HepG2 (cell line): Measurements from ENCODE around the gene JTB. TPM values are rescaled to one million over a fixed set of nuclear protein-coding genes. Genes with fewer than 3 reads are reported as not detected.
A peak's percentile ranks its signal among the peaks of the same experiment; 100 is the strongest.

ENCODE experiments used
- MEF2D ChIP-seq: sonication (generic); formaldehyde crosslinking; IDR thresholded peaks from 2 replicates; pipeline ENCODE4 v1.5.1; 2020; ENCODE audit warnings: mild to moderate bottlenecking, missing genetic modification reagents
- NFYC ChIP-seq: IDR thresholded peaks from 2 replicates; pipeline ENCODE4 v1.6.1; 2016; ENCODE audit warnings: missing genetic modification reagents, missing compliant biosample characterization
- NR2C2 ChIP-seq: sonication (generic); formaldehyde crosslinking; IDR thresholded peaks from 2 replicates; pipeline ENCODE4 v1.4.0; 2020; ENCODE audit warnings: missing genetic modification reagents, mild to moderate bottlenecking, moderate library complexity, borderline replicate concordance
- SAP130 ChIP-seq: IDR thresholded peaks from 2 replicates; pipeline ENCODE4 v1.6.1; 2016; ENCODE audit warnings: low read depth
- SETDB1 ChIP-seq: sonication (generic); formaldehyde crosslinking; IDR thresholded peaks from 2 replicates; pipeline ENCODE4 v1.5.1; 2020; ENCODE audit warnings: missing genetic modification reagents, mild to moderate bottlenecking, borderline replicate concordance
- SOX5 ChIP-seq: IDR thresholded peaks from 2 replicates; pipeline ENCODE4 v1.6.1; 2016; ENCODE audit warnings: borderline replicate concordance
- SRSF9 ChIP-seq: fragments of 200-400 bp; formaldehyde crosslinking; IDR thresholded peaks from 2 replicates; pipeline ENCODE4 v1.6.1; 2018; ENCODE audit warnings: borderline replicate concordance, mild to moderate bottlenecking, low read depth, low read length; ENCODE audit not compliant: insufficient read depth, poor library complexity, severe bottlenecking
- TMF1 ChIP-seq: sonication (generic); formaldehyde crosslinking; IDR thresholded peaks from 2 replicates; pipeline ENCODE4 v1.8.1; 2022; ENCODE audit warnings: low read depth, missing genetic modification reagents
- ZNF34 ChIP-seq: sonication (generic); formaldehyde crosslinking; IDR thresholded peaks from 2 replicates; pipeline ENCODE4 v1.4.0; 2020; ENCODE audit warnings: mild to moderate bottlenecking, missing genetic modification reagents, borderline replicate concordance
- ZNF703 ChIP-seq: sonication (generic); formaldehyde crosslinking; IDR thresholded peaks from 2 replicates; pipeline ENCODE4 v1.5.1; 2020; ENCODE audit warnings: missing genetic modification reagents, mild to moderate bottlenecking, moderate library complexity, borderline replicate concordance
- ZSCAN9 ChIP-seq: IDR thresholded peaks from 2 replicates; pipeline ENCODE4 v1.6.1; 2016; ENCODE audit warnings: borderline replicate concordance
- polyA plus RNA-seq, 8 experiments: library from polyadenylated mRNA; depleted of rRNA in 3 of 8; stranded (reverse) in 7 of 8; unstranded in 1 of 8; fragments of >200 nt; fragmentation: Illumina TruSeq in 4 of 8; extraction: Trizol in 4 of 8; gene quantifications; 2 replicates each; pipeline versions ENCODE4 v1.2.1 to v1.2.3, GENCODE V29; 2011 to 2016; ENCODE audit warnings: low read depth in 4 of 8, missing spikeins in 1 of 8, mixed read lengths in 1 of 8; ENCODE audit not compliant: insufficient read depth in 1 of 8
- total RNA-seq, 5 experiments: library from RNA; depleted of rRNA; stranded (reverse); fragments of >200 nt; fragmentation: Illumina TruSeq; extraction: Trizol; gene quantifications; 2 replicates each; pipeline ENCODE4 v1.2.3, GENCODE V29; 2016; ENCODE audit warnings: low read depth in 1 of 5
- TF ChIP-seq, protein P1 (sequence below): sonication (generic); formaldehyde crosslinking; IDR thresholded peaks from 2 replicates; pipeline ENCODE4 v1.5.0; 2020; ENCODE audit warnings: mild to moderate bottlenecking, missing genetic modification reagents
- TF ChIP-seq, protein P2 (sequence below): sonication (generic); formaldehyde crosslinking; IDR thresholded peaks from 2 replicates; pipeline ENCODE4 v1.4.0; 2020; ENCODE audit warnings: missing genetic modification reagents
- TF ChIP-seq, protein P3 (sequence below): sonication (generic); formaldehyde crosslinking; IDR thresholded peaks from 2 replicates; pipeline ENCODE4 v1.8.0; 2022; ENCODE audit warnings: missing genetic modification reagents, mild to moderate bottlenecking, borderline replicate concordance
- TF ChIP-seq, protein P4 (sequence below): sonication (generic); formaldehyde crosslinking; IDR thresholded peaks from 2 replicates; pipeline ENCODE4 v1.8.1; 2023; ENCODE audit warnings: mild to moderate bottlenecking, missing genetic modification reagents
- TF ChIP-seq, protein P5 (sequence below): sonication (generic); formaldehyde crosslinking; IDR thresholded peaks from 2 replicates; pipeline ENCODE4 v1.5.0; 2020; ENCODE audit warnings: mild to moderate bottlenecking, low read depth, missing genetic modification reagents, borderline replicate concordance
- TF ChIP-seq, protein P6 (sequence below): sonication (generic); formaldehyde crosslinking; conservative IDR thresholded peaks from 2 replicates; pipeline ENCODE4 v1.8.1; 2023; ENCODE audit warnings: missing genetic modification reagents

JTB gene
- total and polyA plus RNA-seq, 2 of the 13 experiments (the other 11 are each of a cell fraction or from before 2014, with no cell fraction given) = 96.7 to 99.2 TPM

DNA sequence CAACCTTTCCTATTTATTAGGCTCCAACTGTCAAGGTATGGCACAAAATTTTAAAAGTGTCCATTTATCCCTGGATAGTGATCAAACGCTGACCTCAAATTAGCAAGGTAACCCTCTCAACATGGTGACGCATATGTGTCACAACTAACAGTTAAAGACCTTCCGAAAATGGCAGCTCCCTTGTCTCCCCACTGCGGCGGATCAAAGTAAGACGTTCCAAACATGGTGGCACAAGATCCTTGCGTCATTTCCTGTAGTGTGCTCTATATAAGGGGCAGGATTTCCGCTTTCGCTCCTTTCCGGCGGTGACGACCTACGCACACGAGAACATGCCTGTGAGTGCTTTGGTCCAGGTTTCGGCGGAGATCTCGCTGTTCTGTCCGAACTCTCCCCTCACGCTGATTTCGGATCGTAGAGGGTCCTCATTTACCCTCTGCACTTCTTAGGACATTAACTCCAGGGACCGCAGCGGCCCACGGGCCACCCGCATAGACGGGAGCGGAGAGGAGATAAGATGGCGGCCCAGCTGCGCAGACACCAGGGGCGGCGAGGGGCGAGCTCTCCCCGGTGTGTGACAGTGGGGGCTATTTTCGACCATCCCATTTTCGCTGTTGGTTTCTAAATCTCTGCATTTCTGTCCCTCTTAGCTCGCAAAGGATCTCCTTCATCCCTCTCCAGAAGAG lies 13.1 kb upstream of the JTB start, which contains the start of gene RPS27 (continued):
- TF ChIP-seq, protein P1, sequence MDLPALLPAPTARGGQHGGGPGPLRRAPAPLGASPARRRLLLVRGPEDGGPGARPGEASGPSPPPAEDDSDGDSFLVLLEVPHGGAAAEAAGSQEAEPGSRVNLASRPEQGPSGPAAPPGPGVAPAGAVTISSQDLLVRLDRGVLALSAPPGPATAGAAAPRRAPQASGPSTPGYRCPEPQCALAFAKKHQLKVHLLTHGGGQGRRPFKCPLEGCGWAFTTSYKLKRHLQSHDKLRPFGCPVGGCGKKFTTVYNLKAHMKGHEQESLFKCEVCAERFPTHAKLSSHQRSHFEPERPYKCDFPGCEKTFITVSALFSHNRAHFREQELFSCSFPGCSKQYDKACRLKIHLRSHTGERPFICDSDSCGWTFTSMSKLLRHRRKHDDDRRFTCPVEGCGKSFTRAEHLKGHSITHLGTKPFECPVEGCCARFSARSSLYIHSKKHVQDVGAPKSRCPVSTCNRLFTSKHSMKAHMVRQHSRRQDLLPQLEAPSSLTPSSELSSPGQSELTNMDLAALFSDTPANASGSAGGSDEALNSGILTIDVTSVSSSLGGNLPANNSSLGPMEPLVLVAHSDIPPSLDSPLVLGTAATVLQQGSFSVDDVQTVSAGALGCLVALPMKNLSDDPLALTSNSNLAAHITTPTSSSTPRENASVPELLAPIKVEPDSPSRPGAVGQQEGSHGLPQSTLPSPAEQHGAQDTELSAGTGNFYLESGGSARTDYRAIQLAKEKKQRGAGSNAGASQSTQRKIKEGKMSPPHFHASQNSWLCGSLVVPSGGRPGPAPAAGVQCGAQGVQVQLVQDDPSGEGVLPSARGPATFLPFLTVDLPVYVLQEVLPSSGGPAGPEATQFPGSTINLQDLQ (CRISPR knock-in tag) = 0 out of 2 replicates have a peak, but pooled peaks have one; percentile 31
- TF ChIP-seq SETDB1 (CRISPR knock-in tag) (no peak), ZSCAN9 (CRISPR knock-in tag) (peak; percentile 68; the same call in 1 of the 2 replicates), SRSF9 (no peak), ZNF703 (no peak), NR2C2 (CRISPR knock-in tag) (peak; percentile 78; the same call in 1 of the 2 replicates), MEF2D (CRISPR knock-in tag) (peak; percentile 40; the same call in 1 of the 2 replicates), SOX5 (CRISPR knock-in tag) (peak; percentile 70), ZNF34 (CRISPR knock-in tag) (peak; percentile 91), SAP130 (peak; percentile 97), NFYC (CRISPR knock-in tag) (no peak), TMF1 (CRISPR knock-in tag) (no peak)
- TF ChIP-seq, protein P2, sequence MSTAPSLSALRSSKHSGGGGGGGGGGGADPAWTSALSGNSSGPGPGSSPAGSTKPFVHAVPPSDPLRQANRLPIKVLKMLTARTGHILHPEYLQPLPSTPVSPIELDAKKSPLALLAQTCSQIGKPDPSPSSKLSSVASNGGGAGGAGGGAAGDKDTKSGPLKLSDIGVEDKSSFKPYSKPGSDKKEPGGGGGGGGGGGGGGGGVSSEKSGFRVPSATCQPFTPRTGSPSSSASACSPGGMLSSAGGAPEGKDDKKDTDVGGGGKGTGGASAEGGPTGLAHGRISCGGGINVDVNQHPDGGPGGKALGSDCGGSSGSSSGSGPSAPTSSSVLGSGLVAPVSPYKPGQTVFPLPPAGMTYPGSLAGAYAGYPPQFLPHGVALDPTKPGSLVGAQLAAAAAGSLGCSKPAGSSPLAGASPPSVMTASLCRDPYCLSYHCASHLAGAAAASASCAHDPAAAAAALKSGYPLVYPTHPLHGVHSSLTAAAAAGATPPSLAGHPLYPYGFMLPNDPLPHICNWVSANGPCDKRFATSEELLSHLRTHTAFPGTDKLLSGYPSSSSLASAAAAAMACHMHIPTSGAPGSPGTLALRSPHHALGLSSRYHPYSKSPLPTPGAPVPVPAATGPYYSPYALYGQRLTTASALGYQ (CRISPR knock-in tag) = 0 out of 2 replicates have a peak, but pooled peaks have one; percentile 55
- TF ChIP-seq, protein P3, sequence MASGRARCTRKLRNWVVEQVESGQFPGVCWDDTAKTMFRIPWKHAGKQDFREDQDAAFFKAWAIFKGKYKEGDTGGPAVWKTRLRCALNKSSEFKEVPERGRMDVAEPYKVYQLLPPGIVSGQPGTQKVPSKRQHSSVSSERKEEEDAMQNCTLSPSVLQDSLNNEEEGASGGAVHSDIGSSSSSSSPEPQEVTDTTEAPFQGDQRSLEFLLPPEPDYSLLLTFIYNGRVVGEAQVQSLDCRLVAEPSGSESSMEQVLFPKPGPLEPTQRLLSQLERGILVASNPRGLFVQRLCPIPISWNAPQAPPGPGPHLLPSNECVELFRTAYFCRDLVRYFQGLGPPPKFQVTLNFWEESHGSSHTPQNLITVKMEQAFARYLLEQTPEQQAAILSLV (CRISPR knock-in tag) = peak; percentile 93
- TF ChIP-seq, protein P4, sequence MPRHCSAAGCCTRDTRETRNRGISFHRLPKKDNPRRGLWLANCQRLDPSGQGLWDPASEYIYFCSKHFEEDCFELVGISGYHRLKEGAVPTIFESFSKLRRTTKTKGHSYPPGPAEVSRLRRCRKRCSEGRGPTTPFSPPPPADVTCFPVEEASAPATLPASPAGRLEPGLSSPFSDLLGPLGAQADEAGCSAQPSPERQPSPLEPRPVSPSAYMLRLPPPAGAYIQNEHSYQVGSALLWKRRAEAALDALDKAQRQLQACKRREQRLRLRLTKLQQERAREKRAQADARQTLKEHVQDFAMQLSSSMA (CRISPR knock-in tag) = peak; percentile 100
- TF ChIP-seq, protein P5, sequence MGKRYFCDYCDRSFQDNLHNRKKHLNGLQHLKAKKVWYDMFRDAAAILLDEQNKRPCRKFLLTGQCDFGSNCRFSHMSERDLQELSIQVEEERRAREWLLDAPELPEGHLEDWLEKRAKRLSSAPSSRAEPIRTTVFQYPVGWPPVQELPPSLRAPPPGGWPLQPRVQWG = no peak
- TF ChIP-seq, protein P6, sequence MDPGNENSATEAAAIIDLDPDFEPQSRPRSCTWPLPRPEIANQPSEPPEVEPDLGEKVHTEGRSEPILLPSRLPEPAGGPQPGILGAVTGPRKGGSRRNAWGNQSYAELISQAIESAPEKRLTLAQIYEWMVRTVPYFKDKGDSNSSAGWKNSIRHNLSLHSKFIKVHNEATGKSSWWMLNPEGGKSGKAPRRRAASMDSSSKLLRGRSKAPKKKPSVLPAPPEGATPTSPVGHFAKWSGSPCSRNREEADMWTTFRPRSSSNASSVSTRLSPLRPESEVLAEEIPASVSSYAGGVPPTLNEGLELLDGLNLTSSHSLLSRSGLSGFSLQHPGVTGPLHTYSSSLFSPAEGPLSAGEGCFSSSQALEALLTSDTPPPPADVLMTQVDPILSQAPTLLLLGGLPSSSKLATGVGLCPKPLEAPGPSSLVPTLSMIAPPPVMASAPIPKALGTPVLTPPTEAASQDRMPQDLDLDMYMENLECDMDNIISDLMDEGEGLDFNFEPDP (CRISPR knock-in tag) = no peak
